Activated CD8-positive, alpha-beta memory T cell treated with anti-CD3 and anti-CD28 coated beads, Interleukin-2, amount 50 U/mL, for 1 hour (primary cell): ENCODE results near the gene TBC1D16.
"Not testable (repeated sequence)": the region's sequence is repeated elsewhere in the genome, so short reads cannot be mapped to it uniquely, and the experiment has no call there.

Source experiments
- DNase-seq: peaks from one replicate; pipeline ENCODE4 v3.0.0-alpha.2; 2020; ENCODE audit errors: extremely low read depth

The TBC1D16 gene

GRCh38 chr17:79974566-79975497 is 60.8 kb downstream of the TBC1D16 start:
- DNase-seq = no peak

- no peak for DNase-seq
These were observed 64.0 kb downstream of the TBC1D16 start for GRCh38 chr17:79971651-79972050.

GRCh38 chr17:79970576-79971068 is 65.0 kb downstream of the TBC1D16 start:
- no peak for DNase-seq

- no peak for DNase-seq
These were observed 65.8 kb downstream of the TBC1D16 start for GRCh38 chr17:79969906-79970305.

GRCh38 chr17:79968116-79968515 is 67.6 kb downstream of the TBC1D16 start:
- no peak for DNase-seq

GRCh38 chr17:79966681-79967080 is 69.0 kb downstream of the TBC1D16 start:
- DNase-seq = no peak

GRCh38 chr17:79965806-79966205 is 69.9 kb downstream of the TBC1D16 start:
- no peak for DNase-seq

GRCh38 chr17:79962467-79962866 is 73.2 kb downstream of the TBC1D16 start:
- not testable (repeated sequence) for DNase-seq

- not testable (repeated sequence) for DNase-seq
These were observed 74.1 kb downstream of the TBC1D16 start for GRCh38 chr17:79961567-79961966.

GRCh38 chr17:79960788-79961522 is 74.7 kb downstream of the TBC1D16 start:
- DNase-seq = no peak

GRCh38 chr17:79959042-79959441 is 76.6 kb downstream of the TBC1D16 start:
- DNase-seq = no peak

- no peak for DNase-seq
These were observed 78.8 kb downstream of the TBC1D16 start for GRCh38 chr17:79956853-79957252.

- DNase-seq = not testable (repeated sequence)
These were observed 79.3 kb downstream of the TBC1D16 start for GRCh38 chr17:79956441-79956735.

GRCh38 chr17:79955691-79956440 is 79.8 kb downstream of the TBC1D16 start:
- DNase-seq = no peak

- DNase-seq = no peak
These were observed 80.5 kb downstream of the TBC1D16 start for GRCh38 chr17:79955167-79955549.

GRCh38 chr17:79954281-79955166 is 81.1 kb downstream of the TBC1D16 start:
- no peak for DNase-seq

- no peak for DNase-seq
These were observed 82.3 kb downstream of the TBC1D16 start for GRCh38 chr17:79953335-79953734.

GRCh38 chr17:79952901-79953300 is 82.8 kb downstream of the TBC1D16 start:
- DNase-seq = no peak

- DNase-seq = no peak
These were observed 83.3 kb downstream of the TBC1D16 start for GRCh38 chr17:79952265-79952877.

- DNase-seq = no peak
These were observed 84.1 kb downstream of the TBC1D16 start for GRCh38 chr17:79951361-79952264.
